COLO668 (cell line): ENCODE data around the gene ATOH7.
"Not testable (repeated sequence)": the region's sequence is repeated elsewhere in the genome, so short reads cannot be mapped to it uniquely, and the experiment has no call there.

Experiments used
- DNase-seq: peaks from one replicate; lab custom pipeline; 2025; ENCODE audit not compliant: unreplicated experiment; lab: John Stamatoyannopoulos, UW

The ATOH7 gene

GRCh38 chr10:68231817-68232251 lies at the start of gene ATOH7:
Gene ATOH7, minus strand, starts transcription at chr10:68232113. Its CDS starts 436 bp downstream, at chr10:68231677.
- DNase-seq = no peak

- DNase-seq = no peak
Observed at GRCh38 chr10:68280758-68281157, 48.8 kb upstream of the ATOH7 start.

DNA sequence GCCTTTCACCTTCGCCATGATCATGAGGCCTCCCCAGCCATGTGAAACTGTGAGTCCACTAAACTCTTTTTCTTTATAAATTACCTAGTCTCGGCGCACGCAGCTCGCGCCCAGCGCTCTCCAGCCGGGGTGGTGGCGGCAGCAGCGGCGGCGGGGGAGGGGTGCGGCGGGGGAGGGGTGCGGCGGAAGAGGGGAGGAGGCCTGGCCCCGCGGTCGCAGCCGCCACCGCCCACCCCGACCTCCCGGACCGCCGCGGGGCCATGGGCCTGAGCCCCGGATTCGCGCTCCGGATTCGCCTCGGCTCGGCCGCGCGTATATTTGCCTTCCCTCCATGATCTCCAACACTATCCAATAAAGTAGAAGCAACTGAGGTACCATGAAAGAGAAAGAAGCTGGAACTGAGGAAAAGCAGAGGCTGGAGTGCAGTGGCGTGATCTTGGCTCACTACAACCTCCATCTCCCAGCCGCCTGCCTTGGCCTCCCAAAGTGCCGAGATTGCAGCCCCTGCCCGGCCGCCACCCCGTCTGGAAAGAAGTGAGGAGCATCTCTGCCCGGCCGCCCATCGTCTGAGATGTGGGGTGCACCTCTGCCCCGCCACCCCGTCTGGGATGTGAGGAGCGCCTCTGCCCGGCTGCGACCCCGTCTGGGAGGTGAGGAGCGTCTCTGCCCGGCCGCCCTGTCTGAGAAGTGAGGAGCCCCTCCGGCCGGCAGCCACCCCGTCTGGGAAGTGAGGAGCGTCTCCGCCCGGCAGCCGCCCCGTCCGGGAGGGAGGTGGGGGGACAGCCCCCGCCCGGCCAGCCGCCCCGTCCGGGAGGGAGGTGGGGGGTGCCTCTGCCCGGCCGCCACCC lies 47.2 kb upstream of the ATOH7 start:
- not testable (repeated sequence) for DNase-seq

DNA sequence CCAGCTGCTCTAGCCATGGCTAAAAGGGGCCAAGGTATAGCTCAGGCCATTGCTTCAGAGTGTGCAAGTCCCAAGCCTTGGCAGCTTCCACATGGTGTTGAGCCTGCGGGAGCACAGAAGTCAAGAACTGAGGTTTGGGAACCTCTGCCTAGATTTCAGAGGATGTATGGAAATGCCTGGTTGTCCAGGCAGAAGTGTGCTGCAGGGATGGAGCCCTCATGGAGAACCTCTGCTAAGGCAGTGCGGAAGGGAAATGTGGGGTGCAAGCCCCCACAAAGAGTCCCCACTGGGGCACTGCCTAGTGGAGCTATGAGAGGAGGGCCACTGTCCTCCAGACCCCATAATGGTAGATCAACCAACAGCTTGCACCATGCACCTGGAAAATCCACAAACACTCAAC lies 45.9 kb upstream of the ATOH7 start:
- not testable (repeated sequence) for DNase-seq

DNA sequence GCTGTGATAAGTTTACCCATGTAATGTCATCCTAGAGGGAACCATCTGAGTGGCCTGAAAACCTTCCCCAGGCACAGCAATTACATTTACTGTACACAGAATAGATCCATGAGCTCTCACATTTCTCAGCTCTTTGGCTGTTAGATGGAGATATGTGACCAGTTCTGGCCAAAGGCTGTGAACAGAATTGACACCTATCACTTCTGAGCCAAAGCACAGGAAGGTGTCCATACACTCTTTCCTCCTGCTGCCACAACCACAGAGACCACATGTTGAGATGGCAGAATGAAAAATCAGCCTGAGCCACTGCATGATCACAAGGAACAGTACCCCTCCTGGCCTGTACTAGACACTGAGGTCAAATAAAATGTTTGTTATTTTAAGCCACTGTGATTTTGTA lies 44.3 kb upstream of the ATOH7 start:
- DNase-seq = no peak

GRCh38 chr10:68275600-68276126 lies 43.8 kb upstream of the ATOH7 start:
- no peak for DNase-seq

DNA sequence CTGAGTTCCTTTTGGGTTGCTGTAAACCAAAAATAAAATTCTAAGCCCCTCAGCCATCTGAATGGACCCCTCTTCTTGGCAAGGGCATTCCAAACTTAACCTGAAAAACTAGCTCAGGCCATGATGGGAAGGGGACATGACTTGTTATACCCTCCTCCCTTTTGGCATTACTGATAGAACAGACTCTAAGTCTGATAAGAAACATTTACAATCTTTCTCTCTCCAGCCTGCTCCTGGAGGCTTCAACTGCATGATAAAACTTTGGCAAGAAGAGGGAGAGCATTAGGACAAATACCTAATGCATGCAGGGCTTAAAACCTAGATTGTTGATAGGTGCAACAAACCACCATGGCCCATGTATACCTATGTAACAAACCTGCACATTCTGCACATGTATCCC lies 40.9 kb upstream of the ATOH7 start:
- DNase-seq = no peak

DNA sequence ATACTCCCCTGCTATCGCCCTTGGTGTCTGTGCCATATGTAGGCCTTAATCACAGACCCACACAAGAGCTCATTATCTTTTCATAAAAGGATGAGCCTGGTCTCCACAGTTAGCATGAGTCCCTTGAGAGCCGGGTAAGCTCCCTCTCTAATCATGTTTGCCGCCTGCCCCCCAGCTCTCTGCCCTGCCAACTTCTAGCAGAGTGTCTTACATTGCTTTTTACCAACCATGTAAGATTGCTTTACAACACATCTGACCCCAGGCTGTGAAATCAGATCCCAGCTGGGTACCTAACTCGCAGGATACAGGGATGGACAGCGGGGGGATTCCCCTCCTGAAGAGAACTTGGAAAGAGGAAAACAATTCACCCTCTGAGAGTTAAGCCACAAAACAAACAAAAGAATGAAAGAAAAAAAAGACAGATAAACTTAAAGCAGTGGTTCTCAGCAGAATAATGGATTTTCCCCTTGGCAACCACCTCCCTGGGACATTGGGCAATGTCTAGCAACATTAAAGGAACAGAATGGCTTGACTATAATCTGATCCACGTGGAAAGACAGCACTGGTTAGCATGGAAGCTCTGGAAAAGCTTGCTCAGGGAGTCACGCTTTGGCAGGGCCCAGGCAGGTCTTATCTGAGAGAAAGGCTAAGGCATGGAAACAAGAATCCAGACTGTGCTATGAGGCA lies 39.4 kb upstream of the ATOH7 start:
- DNase-seq = no peak

GRCh38 chr10:68269562-68270290 lies 37.8 kb upstream of the ATOH7 start:
- DNase-seq = no peak

DNA sequence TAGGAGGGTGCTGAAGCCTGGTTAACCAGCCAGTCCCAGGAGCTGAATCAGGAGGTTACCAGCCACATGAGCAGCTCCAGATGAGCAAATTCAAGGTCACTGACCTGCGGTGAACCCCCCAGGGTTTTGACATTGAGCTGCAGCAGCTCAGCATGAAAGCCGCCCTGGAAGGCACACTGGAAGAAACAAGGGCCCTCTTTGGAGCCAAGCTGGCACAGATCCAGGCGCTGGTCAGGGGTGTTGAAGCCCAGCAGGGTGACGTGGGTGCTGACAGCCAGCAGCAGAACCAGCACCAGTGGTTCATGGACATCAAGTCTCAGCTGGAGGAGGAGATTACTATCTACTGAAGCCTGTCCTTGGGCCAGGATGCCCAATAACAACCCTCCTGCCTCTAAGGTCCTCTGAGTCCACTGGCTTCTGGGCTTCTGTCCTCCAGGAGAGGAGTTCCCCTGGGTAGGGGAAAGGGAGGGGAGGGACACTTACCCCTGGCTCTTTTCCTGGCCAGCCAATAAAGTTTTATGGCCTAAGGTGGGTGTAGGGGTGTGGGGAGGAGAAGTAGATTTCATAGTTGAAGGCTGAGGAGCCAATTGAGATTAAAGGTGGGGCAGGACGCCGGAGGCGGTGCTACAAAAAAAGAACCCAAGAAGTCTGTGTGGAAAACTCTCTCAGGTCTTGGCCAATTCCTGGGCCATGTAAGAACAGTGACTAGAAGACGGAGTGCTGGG lies 29.4 kb upstream of the ATOH7 start:
- no peak for DNase-seq

- DNase-seq = no peak
Observed at GRCh38 chr10:68253346-68253745, 21.4 kb upstream of the ATOH7 start.

DNA sequence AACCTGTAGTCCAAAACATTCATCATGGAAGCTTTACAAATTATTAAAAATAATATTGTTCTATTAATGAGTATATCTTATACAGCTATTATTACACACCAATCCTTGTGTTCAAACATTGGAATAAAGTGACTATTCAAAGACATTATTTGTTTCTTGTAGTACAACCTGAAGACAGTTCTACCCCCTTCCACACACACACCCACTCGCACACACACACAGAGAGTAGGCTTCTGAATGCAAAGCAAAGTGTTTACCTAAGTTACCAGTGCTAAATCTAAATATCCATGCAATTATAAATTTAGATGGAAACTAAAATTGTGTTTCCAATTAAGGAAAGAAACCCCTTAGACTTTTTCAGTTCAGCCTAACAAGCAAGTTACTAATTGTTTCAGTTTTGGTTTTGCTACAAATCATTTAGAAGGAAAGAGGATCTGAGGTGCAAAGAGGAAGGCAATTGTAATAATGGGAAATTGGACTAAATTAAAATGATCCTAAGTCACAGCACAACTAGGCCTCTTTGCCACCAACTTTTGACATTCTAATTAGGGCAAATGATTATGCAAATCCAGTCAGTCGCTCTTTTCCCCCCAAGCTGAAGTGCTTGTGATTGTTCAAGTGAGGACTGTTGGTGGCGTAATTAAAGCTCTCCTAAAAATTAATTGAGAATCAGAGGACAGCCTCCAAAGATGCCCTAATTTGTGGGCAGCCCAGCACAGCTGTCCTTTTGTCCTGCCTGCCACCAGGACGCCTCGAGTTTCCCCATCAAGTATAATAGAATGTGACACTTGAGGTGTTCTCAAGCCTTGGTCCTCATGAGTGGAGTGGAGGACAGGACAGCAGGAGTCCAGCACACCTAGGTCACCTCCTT lies 19.9 kb upstream of the ATOH7 start:
- no peak for DNase-seq

DNA sequence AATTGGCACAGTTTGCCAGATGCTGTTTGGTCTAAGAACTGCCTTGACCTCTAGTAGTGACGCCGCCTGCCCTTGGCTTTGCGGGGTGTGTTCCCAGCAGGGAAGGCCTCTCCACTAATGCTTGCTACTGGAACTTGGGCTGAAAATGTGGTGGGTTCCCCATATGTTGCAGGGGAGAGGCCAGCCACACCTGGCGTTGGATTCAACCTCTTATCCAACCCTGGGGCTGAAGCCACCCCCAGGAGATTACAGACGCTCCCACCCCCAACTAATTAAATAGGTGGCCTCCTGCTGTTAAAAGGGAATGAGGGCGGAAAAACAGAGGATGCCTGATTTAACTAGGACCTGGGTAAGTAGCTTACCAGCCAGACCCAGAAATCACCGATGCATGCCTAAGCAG lies 19.2 kb upstream of the ATOH7 start:
- DNase-seq = no peak

DNA sequence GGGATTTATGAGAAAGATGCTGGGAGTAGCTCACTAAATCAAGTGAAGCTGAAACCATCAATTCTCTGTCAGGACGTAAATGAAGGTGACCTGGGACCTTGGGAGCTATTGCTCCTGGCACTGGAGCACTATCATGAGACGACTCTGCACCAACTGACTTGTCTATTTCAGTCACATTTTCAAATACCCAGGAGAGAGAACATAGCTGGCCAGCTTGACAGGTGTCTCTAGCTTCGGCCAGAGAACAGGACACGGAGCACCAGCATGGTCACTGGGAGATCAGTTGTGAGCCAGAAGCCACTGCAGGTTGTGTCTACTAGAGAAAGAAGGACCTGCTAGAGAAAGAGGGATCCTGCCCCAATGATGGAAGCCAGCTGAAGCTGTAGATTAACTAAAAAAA lies 17.4 kb upstream of the ATOH7 start:
- DNase-seq = no peak

DNA sequence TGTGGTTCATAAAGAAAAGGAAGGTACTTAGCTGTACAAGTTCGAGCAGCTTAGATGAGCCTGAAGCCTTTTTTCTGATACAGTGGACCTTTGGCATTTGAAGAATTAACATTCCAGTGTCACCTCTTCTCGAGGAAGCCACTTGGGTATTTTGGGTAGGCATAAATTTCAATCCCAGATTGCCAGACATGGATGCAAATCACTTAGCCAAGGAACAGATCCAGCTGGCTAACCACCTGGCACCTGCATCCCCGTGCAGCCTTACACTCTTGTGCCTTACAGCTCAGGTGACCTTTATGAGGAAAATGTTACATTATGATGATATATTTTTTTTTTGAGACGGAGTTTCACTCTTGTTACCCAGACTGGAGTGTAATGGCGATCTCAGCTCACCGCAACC lies 16.0 kb upstream of the ATOH7 start:
- DNase-seq = no peak

GRCh38 chr10:68246397-68246796 lies 14.5 kb upstream of the ATOH7 start:
- DNase-seq = not testable (repeated sequence)

- DNase-seq = no peak
Observed at GRCh38 chr10:68242051-68242450, 10.1 kb upstream of the ATOH7 start.

- DNase-seq = no peak
Observed at GRCh38 chr10:68239596-68240150, 7.8 kb upstream of the ATOH7 start.

DNA sequence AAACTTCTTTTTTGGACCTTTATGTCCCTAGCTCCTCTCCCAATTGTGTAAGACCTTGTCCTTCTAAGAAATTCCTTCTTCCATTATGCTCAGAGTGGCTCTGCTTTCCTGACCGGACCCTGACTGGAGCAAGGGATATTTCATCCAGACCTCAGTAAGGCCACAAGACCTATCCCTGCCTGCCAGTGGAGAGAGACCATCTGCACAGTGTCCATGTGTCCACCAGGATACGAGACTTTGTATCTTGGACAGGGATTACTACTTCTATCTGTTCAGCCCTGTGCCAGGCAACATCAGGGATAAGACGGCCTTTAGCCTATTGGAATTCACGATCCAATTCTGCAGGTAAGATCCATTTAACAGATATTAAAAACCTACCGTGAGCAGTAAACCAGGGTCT lies 7.2 kb upstream of the ATOH7 start:
- DNase-seq = no peak

GRCh38 chr10:68238371-68238770 lies 6.5 kb upstream of the ATOH7 start:
- DNase-seq = no peak
